ENCODE results near the gene UNC79. TPM values are rescaled to one million over a fixed set of nuclear protein-coding genes. Genes with fewer than 3 reads are reported as not detected.

The UNC79 gene
- total RNA-seq, 4 donors from 2014 or later, result 0.33 to 0.73 (median 0.51) TPM

- TF ChIP-seq CTCF (IDR thresholded peaks at IDR 0.05 in 4 of 5, conservative IDR thresholded peaks at IDR 0.05 in 1 of 5) (no peak), POLR2A (IDR thresholded peaks at IDR 0.05) (no peak)
- Histone ChIP-seq H3K9me3 (no peaks in the 10 kb centered on the region), H3K27ac (no peak overlapping the region), H3K4me1 (no peaks in the 10 kb centered on the region), H3K36me3 (no peaks in the 10 kb centered on the region), H3K27me3 (no peaks in the 10 kb centered on the region), H3K4me3 (no peak overlapping the region)
- no peak for ATAC-seq
- intact Hi-C loops (cut with DNase I; ENCODE audit: low total_unique reads), result no loop called here
- no peak for DNase-seq
- in situ Hi-C loops (cut with MboI; ENCODE audit: low sequenced_read_pairs in 4 of 4), result no loop called here
Measured at GRCh38 chr14:93531644-93532043, 100.9 kb downstream of the UNC79 start.

DNA sequence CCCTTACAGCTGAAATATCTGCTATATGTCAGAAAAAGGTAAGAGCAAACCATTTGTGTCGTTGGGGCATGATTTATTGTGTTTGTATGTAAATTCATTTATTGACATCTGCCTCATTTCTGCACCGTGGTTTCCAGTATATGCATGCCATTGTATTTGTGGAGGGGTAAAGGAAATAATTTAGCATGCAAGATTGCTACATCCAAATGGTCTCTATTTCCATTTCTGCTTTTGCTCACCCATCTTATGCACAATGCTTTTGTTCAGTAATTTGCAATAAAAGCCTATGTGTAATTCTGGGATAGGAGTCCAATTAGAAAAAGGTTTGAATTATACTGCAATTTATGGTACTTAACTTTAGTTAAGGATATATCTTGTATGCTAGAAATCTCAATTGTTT, 101.8 kb downstream of the UNC79 start:
- Histone ChIP-seq H3K27ac (no peak overlapping the region), H3K9me3 (no peaks in the 10 kb centered on the region), H3K27me3 (no peaks in the 10 kb centered on the region), H3K36me3 (no peaks in the 10 kb centered on the region), H3K4me3 (no peak overlapping the region), H3K4me1 (no peaks in the 10 kb centered on the region)
- in situ Hi-C loops (cut with MboI; ENCODE audit: low sequenced_read_pairs in 4 of 4), result no loop called here
- intact Hi-C loops (cut with DNase I; ENCODE audit: low total_unique reads), result no loop called here
- TF ChIP-seq POLR2A (IDR thresholded peaks at IDR 0.05) (no peak), CTCF (IDR thresholded peaks at IDR 0.05 in 4 of 5, conservative IDR thresholded peaks at IDR 0.05 in 1 of 5) (no peak)
- DNase-seq (no peak), ATAC-seq (no peak)

DNA sequence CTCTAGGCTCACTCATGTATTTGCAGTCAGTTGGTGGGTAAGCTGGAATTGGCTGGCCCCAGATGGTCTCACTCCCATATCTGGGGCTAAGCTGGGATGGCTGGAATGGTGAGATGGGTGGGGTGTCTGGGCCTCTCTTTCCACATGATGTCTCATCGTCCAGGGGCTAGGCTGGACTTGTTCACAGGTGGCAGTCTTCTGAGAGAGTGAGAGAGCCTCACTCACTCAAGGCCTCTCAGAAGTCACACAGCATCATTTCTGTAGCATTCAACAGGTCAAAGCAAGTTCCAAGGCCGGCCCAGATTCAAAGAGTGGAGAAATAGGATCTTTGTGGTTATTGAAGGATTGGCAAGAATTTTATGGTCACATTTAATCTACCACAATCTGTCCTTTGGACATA, 102.7 kb downstream of the UNC79 start:
- ATAC-seq (no peak), DNase-seq (no peak)
- H3K27ac ChIP-seq, result no peak overlapping the region
- no peaks in the 10 kb centered on the region for H3K4me1 ChIP-seq
- TF ChIP-seq CTCF (IDR thresholded peaks at IDR 0.05 in 4 of 5, conservative IDR thresholded peaks at IDR 0.05 in 1 of 5) (no peak), POLR2A (IDR thresholded peaks at IDR 0.05) (no peak)
- in situ Hi-C loops (cut with MboI; ENCODE audit: low sequenced_read_pairs in 4 of 4) (no loop called here), intact Hi-C loops (cut with DNase I; ENCODE audit: low total_unique reads) (no loop called here)
- no peaks in the 10 kb centered on the region for H3K36me3 ChIP-seq
- no peaks in the 10 kb centered on the region for H3K27me3 ChIP-seq
- no peaks in the 10 kb centered on the region for H3K9me3 ChIP-seq
- no peak overlapping the region for H3K4me3 ChIP-seq

DNA sequence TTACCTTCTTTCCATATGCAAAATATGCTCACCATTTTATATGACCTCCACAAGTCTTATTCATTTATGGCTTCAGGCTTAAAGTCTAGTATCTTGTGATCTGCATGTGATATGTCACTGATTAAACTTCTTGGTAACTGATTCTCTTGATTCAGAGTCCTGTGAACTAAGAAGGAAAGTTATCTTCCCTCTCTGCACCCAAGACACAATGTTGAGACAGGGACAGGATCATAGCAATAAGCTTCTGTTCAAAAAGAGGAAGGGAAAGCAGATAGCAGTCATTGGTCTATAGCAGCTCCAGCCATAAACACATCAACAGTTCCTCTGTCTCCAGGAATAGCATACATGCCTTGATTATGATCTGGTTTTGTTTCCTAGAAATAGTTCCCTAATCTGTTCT, 103.1 kb downstream of the UNC79 start:
- Histone ChIP-seq H3K27me3 (no peaks in the 10 kb centered on the region), H3K36me3 (no peaks in the 10 kb centered on the region), H3K4me3 (no peak overlapping the region), H3K9me3 (no peaks in the 10 kb centered on the region), H3K4me1 (no peaks in the 10 kb centered on the region), H3K27ac (no peak overlapping the region)
- DNase-seq (no peak), ATAC-seq (no peak)
- in situ Hi-C loops (cut with MboI; ENCODE audit: low sequenced_read_pairs in 4 of 4), result no loop called here
- TF ChIP-seq POLR2A (IDR thresholded peaks at IDR 0.05) (no peak), CTCF (IDR thresholded peaks at IDR 0.05 in 4 of 5, conservative IDR thresholded peaks at IDR 0.05 in 1 of 5) (no peak)
- intact Hi-C loops (cut with DNase I; ENCODE audit: low total_unique reads), result no loop called here

DNA sequence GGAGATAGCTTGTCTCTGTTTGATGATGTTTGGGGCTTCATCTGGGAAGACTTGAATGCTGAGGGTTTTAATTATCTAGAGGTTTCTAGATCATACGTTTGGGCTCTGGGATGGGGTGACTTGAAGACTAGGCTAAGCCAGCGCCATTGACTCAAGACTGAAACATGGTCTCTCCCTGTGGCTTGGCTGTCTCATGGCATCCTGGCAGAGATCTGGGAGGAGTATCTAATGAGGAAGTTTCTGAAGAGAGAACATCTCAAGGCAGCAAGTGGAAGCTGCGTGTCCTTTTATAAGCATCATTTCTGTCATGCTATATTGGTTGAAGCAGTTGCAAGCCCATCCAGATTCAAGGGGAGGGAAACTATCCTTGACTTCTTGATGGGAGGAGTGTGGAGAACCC, 104.8 kb downstream of the UNC79 start:
- no peak for TF ChIP-seq CTCF (IDR thresholded peaks at IDR 0.05 in 4 of 5, conservative IDR thresholded peaks at IDR 0.05 in 1 of 5)
- in situ Hi-C loops (cut with MboI; ENCODE audit: low sequenced_read_pairs in 4 of 4), result no loop called here

More for the DNA sequence above, 104.8 kb downstream of the UNC79 start:
- Histone ChIP-seq H3K4me1 (no peaks in the 10 kb centered on the region), H3K27me3 (no peaks in the 10 kb centered on the region), H3K36me3 (no peaks in the 10 kb centered on the region), H3K4me3 (no peak overlapping the region), H3K27ac (no peak overlapping the region), H3K9me3 (no peaks in the 10 kb centered on the region)
- intact Hi-C loops (cut with DNase I; ENCODE audit: low total_unique reads), result no loop called here
- no peak for ATAC-seq
- DNase-seq, result no peak

Data from gastrocnemius medialis (tissue), 4 donors.